Measurements from ENCODE around the gene GSTM5.
"Not testable (repeated sequence)": the region's sequence is repeated elsewhere in the genome, so short reads cannot be mapped to it uniquely, and the experiment has no call there.

The GSTM5 gene

GRCh38 chr1:109762821-109763645 is 51.0 kb downstream of the GSTM5 start:
- no peak for DNase-seq

GRCh38 chr1:109763646-109764415 is 51.8 kb downstream of the GSTM5 start, which contains the start of gene EPS8L3:
Gene EPS8L3 (minus strand): TSS chr1:109763923. CDS start chr1:109761749, 2,174 bp downstream.
- DNase-seq: no peak

GRCh38 chr1:109764561-109765482 is 52.8 kb downstream of the GSTM5 start:
- no peak for DNase-seq

- no peak for DNase-seq
Measured at GRCh38 chr1:109765483-109765815, 53.4 kb downstream of the GSTM5 start.

GRCh38 chr1:109765896-109766615 is 54.0 kb downstream of the GSTM5 start:
- no peak for DNase-seq

GRCh38 chr1:109766991-109767636 is 55.1 kb downstream of the GSTM5 start:
- DNase-seq: not testable (repeated sequence)
